ENCODE results near the gene SURF1.
"Not testable (repeated sequence)": the region's sequence is repeated elsewhere in the genome, so short reads cannot be mapped to it uniquely, and the experiment has no call there.

SURF1 gene

DNA sequence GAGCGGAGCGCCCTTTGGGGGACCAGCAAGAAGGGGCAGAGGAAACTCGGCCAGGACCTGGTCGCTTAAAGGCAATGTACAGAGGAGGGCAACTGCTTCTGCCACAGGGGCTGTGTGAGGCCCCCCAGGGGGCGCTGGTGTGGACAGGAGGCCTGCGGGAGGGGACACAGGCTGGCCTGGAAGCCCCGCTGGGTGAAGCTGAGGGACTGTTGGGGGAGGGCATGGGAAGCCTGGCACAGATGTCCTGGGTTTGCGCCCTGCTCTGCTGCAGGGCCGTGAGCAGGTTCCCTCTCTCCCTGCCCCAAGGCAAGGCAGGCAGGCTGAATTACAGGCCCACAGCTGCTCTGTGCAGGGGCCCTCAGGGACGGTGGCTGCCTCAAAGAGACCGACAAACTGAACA is 13.7 kb downstream of the SURF1 start:
- no peak for DNase-seq (ENCODE audit: low read depth)

DNA sequence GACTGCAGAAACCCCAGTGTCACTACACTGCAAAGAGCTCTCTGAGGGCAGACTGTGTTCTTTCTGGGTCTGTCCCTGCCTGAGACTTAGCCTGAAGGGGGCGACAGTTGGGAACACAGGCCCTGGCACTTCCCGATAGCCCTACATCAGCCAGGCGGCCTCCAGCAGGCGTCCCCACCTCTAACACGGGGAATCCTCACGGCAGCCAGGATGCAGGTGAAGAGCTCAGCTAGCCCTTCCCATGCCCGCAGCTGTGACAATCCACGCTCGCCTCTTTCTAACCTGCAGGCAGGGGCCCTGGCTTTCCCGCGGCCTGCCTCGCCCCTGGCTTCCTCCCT is 14.2 kb downstream of the SURF1 start:
- no peak for DNase-seq (ENCODE audit: low read depth)

DNA sequence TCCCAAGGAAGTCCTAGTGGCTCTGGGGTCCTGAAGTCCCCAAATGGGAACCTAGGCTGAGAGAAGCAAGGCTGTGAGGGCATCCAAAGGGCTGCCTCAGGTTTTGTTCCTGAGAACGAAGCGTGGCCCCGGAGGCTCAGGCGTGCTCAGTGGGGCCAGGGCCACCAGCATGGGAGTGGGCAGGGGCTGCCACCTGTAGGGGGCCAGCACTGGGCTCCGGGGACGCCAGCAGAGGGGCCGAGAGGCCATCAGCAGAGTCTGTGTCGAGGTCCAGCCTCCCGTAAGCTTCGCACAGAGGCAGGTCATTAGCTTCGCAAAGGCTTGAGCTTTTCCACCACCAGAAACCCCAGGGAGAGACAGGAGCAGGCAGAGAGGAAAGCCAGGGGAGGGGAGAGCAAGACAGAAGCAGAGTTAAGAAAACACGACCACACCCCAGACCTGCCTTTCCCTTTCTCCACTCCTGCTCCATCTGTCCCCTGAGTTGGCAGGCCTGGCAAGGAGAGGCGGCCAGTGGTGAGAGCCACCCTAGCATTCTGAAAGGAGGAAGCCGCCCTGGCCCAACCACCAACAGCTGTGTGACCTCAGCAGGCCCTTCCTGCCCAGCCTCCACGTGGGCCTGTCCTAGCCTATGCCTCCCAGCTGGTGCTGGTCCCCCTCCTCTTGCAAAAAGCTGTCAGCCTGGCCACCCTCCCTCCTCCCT is 14.8 kb downstream of the SURF1 start:
- DNase-seq (ENCODE audit: low read depth), result no peak

DNA sequence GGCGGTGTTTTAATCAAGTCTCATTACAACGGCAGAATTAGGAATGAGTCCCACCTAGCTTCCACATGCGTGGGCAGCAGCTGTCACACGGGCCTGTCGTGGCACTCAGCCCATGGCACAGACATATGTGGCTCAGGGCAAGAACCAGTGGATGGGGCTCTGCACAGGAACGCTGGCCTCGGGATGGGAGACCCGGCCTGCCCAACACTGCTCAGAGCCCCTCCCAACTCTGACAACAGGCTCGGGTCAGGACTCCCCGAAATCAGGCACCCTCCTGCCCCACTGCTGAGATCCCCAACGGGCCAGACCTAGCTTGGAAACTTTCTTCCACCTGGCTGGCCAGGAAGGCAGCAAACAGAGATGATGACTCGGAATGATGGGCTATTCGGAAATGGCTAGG is 15.4 kb downstream of the SURF1 start:
- no peak for DNase-seq (ENCODE audit: low read depth)

DNA sequence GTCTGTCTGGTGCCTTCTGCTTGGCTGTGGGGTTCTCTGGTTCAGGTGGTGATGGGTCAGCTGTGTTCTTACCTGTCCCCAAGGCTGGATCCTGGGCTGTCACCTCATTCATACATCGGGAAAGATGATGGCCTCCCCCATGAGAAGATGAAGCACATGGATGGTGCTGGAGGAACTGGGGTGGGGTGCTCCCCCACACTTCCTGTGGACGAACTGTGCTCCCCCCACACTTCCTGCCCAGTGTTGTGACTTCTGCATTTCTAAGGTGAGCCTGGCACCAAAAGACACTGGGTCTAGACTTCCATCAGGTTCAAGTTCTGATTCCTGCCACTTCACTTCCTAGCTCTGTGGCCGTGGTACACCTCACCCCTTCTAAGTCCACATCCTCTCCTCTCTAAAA is 16.0 kb downstream of the SURF1 start:
- no peak for DNase-seq (ENCODE audit: low read depth)

DNA sequence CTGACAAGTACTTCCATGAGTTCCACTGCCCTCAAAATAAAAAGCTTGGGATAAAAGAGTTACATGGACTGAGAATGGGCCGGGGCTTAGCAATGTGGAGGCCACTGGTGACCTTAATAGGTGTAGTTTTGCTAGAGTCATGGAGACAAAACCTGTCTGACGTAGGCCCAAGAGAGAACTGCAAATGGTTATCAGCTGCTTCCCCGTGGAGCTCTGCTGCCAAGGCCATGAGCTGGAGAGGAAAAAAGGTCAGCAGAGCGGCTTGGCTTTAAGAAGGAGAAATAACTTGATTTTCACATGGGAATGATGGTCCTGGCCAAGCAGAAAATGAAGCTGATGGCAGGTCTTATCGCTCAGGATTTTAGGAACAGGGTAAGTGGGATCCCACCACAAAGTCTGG is 16.6 kb downstream of the SURF1 start:
- DNase-seq (ENCODE audit: low read depth), result no peak

DNA sequence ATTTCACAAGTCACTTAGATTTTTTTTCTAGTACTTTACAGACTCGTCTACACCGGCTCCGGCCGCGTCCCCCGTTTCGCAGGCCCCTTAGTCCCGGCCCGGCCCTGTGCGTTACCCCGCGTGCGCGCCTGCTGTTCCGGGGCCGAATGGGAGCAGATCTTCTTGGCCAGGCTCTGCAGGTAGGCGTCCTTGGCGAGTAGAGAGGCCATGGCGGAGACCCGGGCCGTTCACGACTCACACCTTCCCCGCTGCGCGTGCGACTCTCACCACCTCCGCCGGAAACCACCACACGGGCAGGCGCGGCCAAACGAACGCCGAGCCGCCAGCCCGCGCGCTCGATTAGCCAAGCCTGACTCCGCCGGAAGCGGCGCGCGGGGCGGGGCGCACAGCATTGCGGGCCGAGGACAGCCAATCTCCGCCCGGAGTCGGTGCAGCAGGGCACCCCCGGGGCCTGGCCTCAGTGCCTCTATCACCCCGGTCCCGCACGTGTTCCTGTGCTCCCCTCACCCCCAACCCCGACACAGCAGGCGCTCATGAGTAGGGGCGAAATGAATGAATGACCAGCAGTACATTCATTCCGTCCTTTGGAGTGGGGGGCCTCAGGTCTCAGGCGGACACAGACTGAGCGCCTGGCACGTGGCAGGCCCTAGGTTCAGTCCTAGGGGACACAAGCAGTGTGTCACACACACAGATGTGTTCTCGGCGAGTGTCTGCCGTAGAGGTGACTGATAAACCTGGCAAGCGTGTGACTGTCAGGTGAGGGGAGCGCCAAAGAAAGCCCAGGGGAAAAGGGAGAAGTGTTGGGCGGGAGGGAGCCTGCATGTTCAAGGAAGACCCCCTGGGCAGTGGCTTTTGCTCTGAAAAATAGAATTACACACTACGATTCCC is 20.1 kb downstream of the SURF1 start, which contains the start of gene SURF6:
TSS of gene SURF6 (minus strand) at position 265 of the 888 bp plus-strand sequence. CDS start at position 209, 56 bp downstream.
- DNase-seq (ENCODE audit: low read depth), result peak; percentile 83

DNA sequence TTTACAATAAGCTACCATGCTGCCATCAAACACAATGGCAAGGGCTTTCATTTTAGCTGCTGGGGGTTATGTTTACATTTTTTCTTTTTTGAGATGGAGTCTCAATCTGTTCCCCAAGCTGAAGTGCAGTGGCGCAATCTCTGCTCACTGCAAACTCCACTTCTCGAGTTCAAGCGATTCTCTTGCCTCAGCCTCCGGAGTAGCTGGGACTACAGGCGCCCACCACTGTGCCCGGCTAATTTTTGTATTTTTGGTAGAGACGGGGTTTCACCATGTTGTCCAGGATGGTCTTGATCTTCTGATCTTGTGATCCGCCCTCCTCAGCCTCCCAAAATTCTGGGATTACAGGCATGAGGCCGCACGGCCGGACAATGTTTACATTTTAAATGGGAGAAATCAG is 21.4 kb downstream of the SURF1 start:
- not testable (repeated sequence) for DNase-seq (ENCODE audit: low read depth)

DNA sequence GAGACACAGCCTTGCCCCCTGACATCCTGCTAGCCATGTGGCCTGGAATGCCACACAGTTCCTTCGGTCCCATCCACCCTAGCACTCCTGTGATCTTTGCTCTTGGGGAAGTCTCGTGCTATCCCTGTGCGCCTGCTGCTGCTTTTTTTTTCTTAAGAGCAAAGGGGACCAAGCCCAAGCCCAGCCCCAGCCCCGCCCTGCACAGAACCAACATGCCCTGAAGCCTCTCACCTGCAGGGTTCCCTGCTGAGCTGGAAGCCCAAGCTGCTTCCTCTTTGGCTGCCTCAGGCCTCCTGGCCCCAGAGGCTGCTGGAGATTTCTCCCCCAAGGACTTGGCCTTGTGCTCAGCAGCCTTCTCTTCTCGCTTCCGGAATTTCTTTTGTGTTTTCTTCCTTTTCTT is 22.1 kb downstream of the SURF1 start:
- no peak for DNase-seq (ENCODE audit: low read depth)

DNA sequence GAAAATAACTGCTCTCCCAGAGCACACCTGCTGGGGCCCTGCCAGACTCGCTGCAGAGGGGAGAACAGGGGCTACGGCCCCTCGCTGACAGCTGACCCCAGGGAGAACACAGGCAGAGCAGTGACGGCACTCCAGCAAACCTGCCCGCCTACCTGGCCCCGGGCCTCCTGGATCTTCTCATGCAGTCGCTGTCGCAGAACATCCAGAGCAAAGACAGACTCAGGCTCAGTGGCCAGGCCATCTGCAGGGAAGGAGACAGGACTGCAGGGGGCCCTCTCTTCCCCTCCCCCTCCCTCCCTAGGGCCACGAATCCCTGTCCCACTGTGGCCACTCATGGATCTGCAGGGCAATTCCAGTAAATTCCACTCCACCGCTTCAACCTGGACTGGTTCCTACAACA is 22.7 kb downstream of the SURF1 start:
- no peak for DNase-seq (ENCODE audit: low read depth)

DNA sequence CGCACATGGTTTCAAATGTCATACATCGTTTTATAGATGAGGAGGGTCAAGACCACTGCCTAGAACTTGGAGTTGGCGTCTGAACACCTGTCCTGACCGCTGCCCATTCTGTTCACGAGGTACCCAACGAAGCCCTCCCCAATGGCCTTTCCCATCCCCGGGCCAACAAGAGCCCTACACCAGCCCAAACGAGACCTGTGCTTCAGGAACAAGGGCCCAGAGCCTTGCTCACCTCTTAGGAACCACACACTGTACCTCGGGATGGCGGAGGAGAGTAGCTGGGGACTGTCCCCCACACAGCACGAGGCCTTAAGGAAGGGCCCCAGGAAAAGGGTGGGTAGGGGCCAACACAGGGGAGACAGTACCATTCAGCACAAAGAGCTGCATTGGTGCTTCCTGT is 23.3 kb downstream of the SURF1 start:
- no peak for DNase-seq (ENCODE audit: low read depth)

DNA sequence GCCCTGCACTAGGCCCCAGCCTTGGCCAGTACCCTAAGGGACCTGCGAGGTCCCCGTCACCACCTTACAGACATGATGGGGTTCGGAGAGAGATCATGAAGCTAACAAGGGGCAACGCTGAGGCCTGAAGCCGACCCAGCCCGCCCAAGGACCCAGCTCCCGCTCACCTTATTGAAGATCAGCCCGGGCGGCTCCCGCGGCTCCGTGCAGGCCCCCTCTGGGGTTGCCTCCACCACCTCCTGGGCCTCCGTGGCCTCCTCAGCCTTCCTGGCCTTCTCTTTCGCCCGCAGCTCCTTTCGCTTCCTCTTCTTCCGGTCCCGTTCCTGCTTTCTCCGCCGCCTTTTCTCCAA is 23.9 kb downstream of the SURF1 start:
- DNase-seq (ENCODE audit: low read depth), result no peak

DNA sequence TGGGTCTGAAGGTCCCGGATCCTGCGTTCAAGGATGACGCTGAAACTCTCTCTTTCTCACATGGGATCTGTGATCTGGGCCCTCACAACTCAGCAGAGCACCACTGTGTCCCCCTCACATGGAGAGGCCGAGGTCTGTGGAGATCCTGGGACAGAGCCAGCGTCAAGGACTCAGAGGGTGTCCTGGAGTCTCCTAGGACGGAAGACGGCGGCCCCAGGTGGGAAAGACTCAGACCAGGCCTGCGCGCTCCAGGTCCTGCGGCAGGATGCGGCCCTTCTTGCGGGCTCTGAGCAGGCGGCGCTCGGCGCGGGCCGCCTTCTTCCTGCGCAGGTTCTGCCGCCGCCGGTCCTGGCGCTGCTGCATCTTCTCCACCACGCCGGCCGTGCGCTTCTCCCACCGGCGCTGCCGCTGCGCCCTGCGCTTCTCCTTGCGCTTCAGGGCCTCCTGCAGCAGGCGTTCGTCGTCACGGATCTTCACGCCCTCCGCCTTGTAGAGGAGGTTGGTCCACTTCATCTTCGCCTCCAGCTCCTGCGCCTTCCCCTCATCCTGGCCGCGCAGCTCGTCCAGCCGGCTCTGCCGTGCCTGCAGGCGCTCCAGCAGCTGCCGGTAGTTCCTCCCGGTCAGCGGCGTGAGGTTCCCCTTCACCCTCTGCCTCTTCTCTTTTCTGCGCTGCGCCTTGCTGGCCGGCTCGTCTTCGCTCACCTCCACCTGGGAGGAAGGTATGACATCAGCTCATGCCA is 24.5 kb downstream of the SURF1 start:
- no peak for DNase-seq (ENCODE audit: low read depth)

DNA sequence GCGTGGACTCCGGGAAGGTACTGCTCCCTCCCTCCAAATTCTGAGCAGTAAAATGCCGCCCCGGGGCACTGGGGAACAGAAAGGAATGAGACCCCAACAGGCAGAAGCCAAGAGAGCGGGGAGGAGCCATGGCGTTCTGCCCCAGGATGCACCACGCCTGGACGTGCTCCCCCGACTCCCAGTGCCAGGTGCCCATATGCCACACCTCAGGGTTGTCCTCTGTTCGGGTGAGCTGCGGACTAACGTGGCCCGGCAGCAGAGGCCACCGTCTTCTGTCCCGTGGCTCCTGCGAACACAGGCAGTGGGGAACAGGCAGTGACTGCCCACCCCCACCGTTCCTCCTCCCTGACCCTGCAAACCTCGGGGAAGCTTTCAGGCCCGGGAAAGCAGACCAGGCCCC is 25.1 kb downstream of the SURF1 start:
- DNase-seq (ENCODE audit: low read depth), result no peak

DNA sequence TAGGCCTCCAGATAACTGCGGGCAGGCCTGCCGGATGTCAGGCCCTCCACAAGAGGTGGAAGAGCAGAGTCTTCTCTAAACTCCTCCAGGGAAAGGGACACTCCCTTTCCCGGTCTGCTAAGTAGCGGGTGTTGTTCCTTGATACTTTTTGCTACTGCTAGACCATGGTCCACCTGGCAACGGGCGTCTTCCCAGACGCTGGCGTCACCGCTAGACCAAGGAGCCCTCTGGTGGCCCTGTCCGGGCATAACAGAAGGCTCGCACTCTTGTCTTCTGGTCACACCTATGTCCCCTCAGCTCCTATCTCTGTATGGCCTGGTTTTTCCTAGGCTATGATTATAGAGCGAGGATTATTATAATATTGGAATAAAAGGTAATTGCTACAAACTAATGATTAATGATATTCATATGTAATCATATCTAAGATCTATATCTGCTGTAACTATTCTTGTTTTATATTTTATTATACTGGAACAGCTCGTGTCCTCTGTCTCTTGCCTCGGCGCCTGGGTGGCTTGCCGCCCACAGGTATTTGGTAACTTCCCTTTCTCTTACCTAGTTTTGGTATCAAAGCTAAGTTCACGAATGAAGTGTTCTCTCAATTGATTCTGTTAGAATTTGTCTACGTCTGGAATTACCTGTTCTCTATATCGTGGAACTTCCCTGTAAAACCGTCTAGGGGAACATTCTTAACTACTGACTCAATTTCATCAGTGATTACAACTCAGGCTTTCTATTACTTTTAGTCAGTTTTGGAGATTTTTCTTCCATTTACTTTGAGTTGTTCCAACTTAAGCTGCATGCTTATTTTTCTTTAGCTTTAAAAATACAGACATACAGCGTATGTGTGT is 26.8 kb downstream of the SURF1 start:
- not testable (repeated sequence) for DNase-seq (ENCODE audit: low read depth)

DNA sequence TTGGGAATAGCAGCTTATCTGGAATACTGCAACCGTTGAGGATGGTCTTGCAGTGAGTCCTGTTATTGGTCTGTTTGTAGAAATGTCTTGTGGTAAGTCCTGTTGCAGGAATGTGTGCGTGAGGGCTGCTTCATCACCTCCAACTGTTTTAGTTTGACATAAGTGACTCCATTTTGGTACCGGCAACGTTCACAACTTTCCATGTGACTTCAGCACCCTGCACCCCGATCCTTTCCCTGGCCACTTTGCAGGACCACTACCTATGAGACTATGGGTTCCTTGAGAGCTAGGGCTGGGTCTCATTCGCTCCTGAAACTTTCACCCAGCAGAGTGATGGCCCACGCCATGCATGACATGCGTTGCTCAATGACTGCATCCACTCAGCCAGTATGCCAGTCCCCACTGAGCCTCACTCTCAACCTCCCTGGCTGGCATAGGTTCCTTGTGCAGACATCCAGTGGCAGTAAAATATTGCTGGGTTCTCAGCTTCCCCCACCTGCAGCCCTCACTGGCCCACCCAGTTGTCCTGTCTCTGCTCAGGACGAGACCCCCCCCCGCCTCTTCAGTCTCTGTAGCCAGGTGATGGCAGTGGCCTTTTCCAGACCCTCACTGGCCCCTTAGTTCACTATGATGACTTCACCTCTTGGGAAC is 28.3 kb downstream of the SURF1 start:
- DNase-seq (ENCODE audit: low read depth), result no peak

DNA sequence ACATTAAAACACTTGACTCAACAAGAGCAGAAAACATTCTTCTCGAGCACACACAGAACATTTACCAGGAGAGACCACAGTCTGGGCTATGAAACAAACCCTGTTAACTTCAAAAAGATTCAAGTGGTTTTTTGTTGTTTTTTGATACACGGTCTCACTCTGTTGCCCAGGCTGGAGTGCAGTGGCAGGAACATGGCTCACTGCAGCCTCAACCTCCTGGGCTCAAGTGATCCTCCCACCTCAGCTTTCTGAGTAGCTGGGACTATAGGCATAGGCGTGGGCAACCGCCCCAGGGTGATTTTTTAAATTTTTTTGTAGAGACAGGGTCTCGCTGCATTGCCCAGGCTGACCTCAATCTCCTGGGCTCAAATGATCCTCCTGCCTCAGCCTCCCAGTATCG is 29.3 kb downstream of the SURF1 start:
- not testable (repeated sequence) for DNase-seq (ENCODE audit: low read depth)

DNA sequence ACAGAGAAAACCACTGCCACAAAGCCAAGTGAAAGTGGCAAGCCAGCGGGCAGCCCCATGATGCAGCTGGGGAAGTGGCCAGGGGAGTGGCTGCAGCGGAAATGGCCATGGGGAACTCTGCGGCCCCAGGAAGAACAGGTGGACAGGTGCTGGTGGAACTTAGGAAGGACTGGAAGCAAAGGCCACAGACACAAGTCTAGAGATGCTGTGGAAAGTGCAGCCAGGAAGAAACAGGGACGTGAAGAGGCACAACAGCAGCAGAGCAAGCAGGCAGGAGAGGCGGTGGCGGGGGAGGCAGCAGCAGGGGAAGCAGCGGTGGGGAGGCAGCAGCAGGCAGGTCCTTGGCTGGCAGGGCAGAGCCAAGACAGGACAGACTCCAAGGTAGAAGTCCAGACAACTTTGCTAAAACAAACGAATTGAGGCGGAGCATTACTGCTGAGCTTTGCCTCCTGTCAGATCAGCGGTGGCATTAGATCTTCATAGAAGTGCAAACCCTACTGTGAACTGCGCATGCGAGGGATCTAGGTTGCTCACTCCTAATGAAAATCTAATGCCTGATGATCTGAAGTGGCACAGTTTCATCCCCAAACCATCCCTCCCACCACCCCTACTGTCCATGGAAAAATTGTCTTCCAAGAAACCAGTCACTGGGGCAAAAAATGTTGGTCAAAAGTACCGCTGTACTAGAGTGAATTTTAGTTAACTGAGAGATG is 32.1 kb downstream of the SURF1 start:
- DNase-seq (ENCODE audit: low read depth), result no peak

DNA sequence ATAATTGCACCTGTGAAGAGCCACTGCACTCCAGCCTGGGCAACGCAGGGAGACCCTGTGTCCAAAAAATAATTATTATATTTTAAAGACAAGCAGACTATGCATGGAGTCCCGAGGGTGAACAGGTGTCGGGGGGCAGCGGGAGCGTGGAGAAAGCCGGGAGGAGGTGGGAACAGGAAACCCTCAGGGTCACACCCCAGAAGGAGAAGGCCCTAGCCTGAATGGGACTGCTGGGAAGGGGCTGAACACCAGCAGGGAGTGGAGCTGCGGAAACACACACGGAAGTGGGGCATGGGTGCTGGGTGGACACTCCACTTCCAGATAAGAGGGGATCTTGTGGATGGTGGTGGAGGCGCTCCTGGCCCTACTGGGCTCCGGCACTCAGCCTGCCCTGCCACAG is 33.1 kb downstream of the SURF1 start:
- DNase-seq (ENCODE audit: low read depth), result no peak

DNA sequence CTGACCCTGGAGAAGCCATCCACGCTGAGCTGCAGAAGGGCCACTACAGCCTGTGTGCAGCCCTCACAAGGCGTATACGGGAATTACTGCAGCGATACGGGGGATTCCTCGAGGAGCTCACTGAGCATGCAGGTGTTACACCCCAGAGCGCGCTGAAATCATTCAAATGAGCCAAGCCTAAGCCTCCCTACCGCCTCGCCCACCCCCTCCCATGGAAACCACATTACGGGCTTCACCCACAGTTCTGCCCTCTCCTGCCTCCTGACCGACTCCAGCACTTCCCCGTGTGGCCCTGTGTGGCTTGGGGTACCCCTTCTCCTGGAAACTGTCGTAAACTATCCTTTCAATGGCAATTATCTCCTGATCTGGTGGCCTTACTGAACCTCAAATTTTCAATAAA is 33.6 kb downstream of the SURF1 start:
- no peak for DNase-seq (ENCODE audit: low read depth)

DNA sequence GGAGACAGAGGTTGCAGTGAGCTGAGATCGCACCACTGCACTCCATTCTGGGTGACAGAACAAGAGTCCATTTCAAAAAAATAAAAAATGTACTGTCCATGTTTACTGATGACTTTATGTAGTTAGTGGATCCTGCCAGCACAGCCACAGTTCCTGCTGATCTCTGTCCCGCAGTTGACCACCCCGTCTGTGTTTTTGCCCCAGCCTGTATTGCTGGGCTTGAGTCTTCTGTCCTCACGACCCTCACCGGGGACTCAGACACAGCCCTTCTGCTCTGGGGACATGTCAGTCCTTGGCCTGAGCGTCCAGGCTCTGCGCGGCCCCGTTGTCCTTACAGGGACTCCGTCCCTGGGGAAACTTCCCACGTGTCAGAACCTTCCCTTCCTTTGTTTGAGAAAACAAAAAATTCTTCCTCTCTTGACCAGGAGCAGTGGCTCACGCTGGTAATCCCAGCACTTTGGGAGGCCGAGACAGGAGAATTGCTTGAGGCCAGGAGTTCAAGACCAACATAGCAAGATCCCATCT is 34.8 kb downstream of the SURF1 start:
- DNase-seq (ENCODE audit: low read depth), result no peak

All from EH (cell line).